ENCODE measurements around the gene FGD5.

FGD5 gene

GRCh38 chr3:14789640-14790285 lies 29.0 kb upstream of the FGD5 start:
- no peaks in the 10 kb centered on the region for H3F3A ChIP-seq (ENCODE audit: control insufficient read depth, insufficient read depth)
- no peak overlapping the region for H3K4me3 ChIP-seq (ENCODE audit: low read length)
- no peak overlapping the region for H3K4me2 ChIP-seq (ENCODE audit: low read length)
- H3K9me3 ChIP-seq (ENCODE audit: control insufficient read depth, insufficient read depth, low read length): no peaks in the 10 kb centered on the region
- no peaks in the 10 kb centered on the region for H4K20me1 ChIP-seq (ENCODE audit: control insufficient read depth, insufficient read depth, low read depth, low read length)
- peaks cover 21% of the 10 kb centered on the region for H3K27me3 ChIP-seq (ENCODE audit: control insufficient read depth, low read length)
- H3K79me2 ChIP-seq (ENCODE audit: control insufficient read depth, low read length): no peaks in the 10 kb centered on the region
- H3K4me1 ChIP-seq (ENCODE audit: control insufficient read depth, low read length): no peaks in the 10 kb centered on the region
- no peaks in the 10 kb centered on the region for H3K9me2 ChIP-seq (replicated peaks; ENCODE audit: control insufficient read depth, low read length)
- no peak overlapping the region for H3K27ac ChIP-seq (ENCODE audit: low read depth, low read length)
- H3K36me3 ChIP-seq (ENCODE audit: control insufficient read depth, low read length): no peaks in the 10 kb centered on the region
- TF ChIP-seq EZH2phosphoT487 (IDR thresholded peaks at IDR 0.05; ENCODE audit: borderline replicate concordance, low read length) (no peak), CTCF (IDR thresholded peaks at IDR 0.05; ENCODE audit: low read depth, low read length, poor library complexity, severe bottlenecking) (no peak)

DNA sequence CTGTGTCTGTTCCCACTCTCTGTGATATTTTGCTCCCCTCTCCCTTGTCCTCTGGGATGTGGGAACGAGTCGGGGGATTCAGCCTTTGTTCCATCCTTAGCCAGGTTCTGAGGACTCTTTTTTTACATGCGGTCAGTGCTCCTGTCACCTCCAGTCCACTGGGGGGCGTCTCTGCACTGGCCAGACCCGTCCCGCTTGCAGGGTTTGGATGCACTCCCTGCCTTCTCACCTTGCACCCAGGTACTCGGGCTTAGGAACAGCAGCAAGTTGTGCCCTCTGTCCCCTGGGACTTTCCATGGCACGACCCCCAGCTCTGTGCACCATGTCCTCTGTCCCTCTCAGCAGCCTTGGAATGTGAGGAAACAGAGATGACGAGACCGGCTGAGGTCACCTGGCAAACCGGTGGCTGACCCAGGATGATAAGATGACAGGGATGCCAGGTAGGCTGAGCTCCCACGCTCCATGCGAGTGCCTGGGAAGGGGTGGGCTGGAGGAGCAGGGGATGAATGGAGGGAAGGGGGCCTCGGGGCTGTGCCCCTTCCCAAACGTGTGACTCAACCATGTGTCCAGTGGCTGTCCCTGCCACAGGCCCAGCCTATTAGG lies 27.3 kb upstream of the FGD5 start:
- Histone ChIP-seq H3K36me3 (ENCODE audit: control insufficient read depth, low read length) (no peaks in the 10 kb centered on the region), H3F3A (ENCODE audit: control insufficient read depth, insufficient read depth) (no peaks in the 10 kb centered on the region), H3K4me2 (ENCODE audit: low read length) (no peak overlapping the region), H3K27ac (ENCODE audit: low read depth, low read length) (no peak overlapping the region), H3K27me3 (ENCODE audit: control insufficient read depth, low read length) (peaks cover 28% of the 10 kb centered on the region), H3K9me2 (replicated peaks; ENCODE audit: control insufficient read depth, low read length) (no peaks in the 10 kb centered on the region), H4K20me1 (ENCODE audit: control insufficient read depth, insufficient read depth, low read depth, low read length) (0 out of 2 replicates have a peak, but pooled peaks cover 3% of the 10 kb centered on the region), H3K9me3 (ENCODE audit: control insufficient read depth, insufficient read depth, low read length) (no peaks in the 10 kb centered on the region), H3K4me1 (ENCODE audit: control insufficient read depth, low read length) (no peaks in the 10 kb centered on the region), H3K4me3 (ENCODE audit: low read length) (no peak overlapping the region), H3K79me2 (ENCODE audit: control insufficient read depth, low read length) (no peaks in the 10 kb centered on the region)
- peak; percentile 85 for TF ChIP-seq CTCF (IDR thresholded peaks at IDR 0.05; ENCODE audit: low read depth, low read length, poor library complexity, severe bottlenecking)
- no peak for TF ChIP-seq EZH2phosphoT487 (IDR thresholded peaks at IDR 0.05; ENCODE audit: borderline replicate concordance, low read length)

- no peaks in the 10 kb centered on the region for H3K36me3 ChIP-seq (ENCODE audit: control insufficient read depth, low read length)
- no peak overlapping the region for H3K27ac ChIP-seq (ENCODE audit: low read depth, low read length)
- no peaks in the 10 kb centered on the region for H3K79me2 ChIP-seq (ENCODE audit: control insufficient read depth, low read length)
- H3K27me3 ChIP-seq (ENCODE audit: control insufficient read depth, low read length): peaks cover 25% of the 10 kb centered on the region
- H3K4me1 ChIP-seq (ENCODE audit: control insufficient read depth, low read length): no peaks in the 10 kb centered on the region
- H3K4me2 ChIP-seq (ENCODE audit: low read length): no peak overlapping the region
- no peak for TF ChIP-seq EZH2phosphoT487 (IDR thresholded peaks at IDR 0.05; ENCODE audit: borderline replicate concordance, low read length)
- TF ChIP-seq CTCF (IDR thresholded peaks at IDR 0.05; ENCODE audit: low read depth, low read length, poor library complexity, severe bottlenecking): no peak
- 0 out of 2 replicates have a peak, but pooled peaks cover 3% of the 10 kb centered on the region for H4K20me1 ChIP-seq (ENCODE audit: control insufficient read depth, insufficient read depth, low read depth, low read length)
- H3F3A ChIP-seq (ENCODE audit: control insufficient read depth, insufficient read depth): no peaks in the 10 kb centered on the region
- no peaks in the 10 kb centered on the region for H3K9me2 ChIP-seq (replicated peaks; ENCODE audit: control insufficient read depth, low read length)
- H3K4me3 ChIP-seq (ENCODE audit: low read length): no peak overlapping the region
- no peaks in the 10 kb centered on the region for H3K9me3 ChIP-seq (ENCODE audit: control insufficient read depth, insufficient read depth, low read length)
Observed at GRCh38 chr3:14792691-14793121, 26.1 kb upstream of the FGD5 start.
